ENCODE data around the gene HMG20A. TPM values are rescaled to one million over a fixed set of nuclear protein-coding genes. Genes with fewer than 3 reads are reported as not detected.

Gene HMG20A
- total and polyA plus RNA-seq, 9 of the 15 experiments (the other 6 are each of a cell fraction or from before 2014, with no cell fraction given): 25.0 to 68.1 (median 38.9) TPM

GRCh38 chr15:77418966-77419835 lies 1.5 kb upstream of the HMG20A start (continued):
- TF ChIP-seq KLF6 (CRISPR knock-in tag; IDR thresholded peaks at IDR 0.05; ENCODE audit: borderline replicate concordance): no peak
- TF ChIP-seq NEUROD1 (IDR thresholded peaks at IDR 0.05; ENCODE audit: borderline replicate concordance, low read depth, low read length, partially characterized antibody): no peak
- no peak for TF ChIP-seq ZNF592 (IDR thresholded peaks at IDR 0.05)
- TF ChIP-seq RERE (CRISPR knock-in tag; IDR thresholded peaks at IDR 0.05; ENCODE audit: borderline replicate concordance): 0 out of 2 replicates have a peak, but pooled peaks have one; percentile 78
- no peak for TF ChIP-seq ZNF253 (CRISPR knock-in tag; conservative IDR thresholded peaks at IDR 0.05)
- no peak for TF ChIP-seq CHD2 (IDR thresholded peaks at IDR 0.05; ENCODE audit: low read depth, low read length)
- no peak for TF ChIP-seq KDM5B (IDR thresholded peaks at IDR 0.05; ENCODE audit: insufficient replicate concordance, low read depth, low read length)
- no peak for TF ChIP-seq ZNF280B (CRISPR knock-in tag; IDR thresholded peaks at IDR 0.05)
- no peak for TF ChIP-seq SMARCE1 (IDR thresholded peaks at IDR 0.05)
- TF ChIP-seq HNRNPLL (IDR thresholded peaks at IDR 0.05; ENCODE audit: low read depth, low read length, poor library complexity, severe bottlenecking): no peak
- TF ChIP-seq NR2F6 (CRISPR knock-in tag; IDR thresholded peaks at IDR 0.05): no peak
- no peak for TF ChIP-seq ZNF133 (CRISPR knock-in tag; IDR thresholded peaks at IDR 0.05)
- no peak for TF ChIP-seq ADNP (tag; IDR thresholded peaks at IDR 0.05)
- TF ChIP-seq ARHGAP35 (IDR thresholded peaks at IDR 0.05; ENCODE audit: partially characterized antibody): no peak
- no peak for TF ChIP-seq POLR3A (IDR thresholded peaks at IDR 0.05; ENCODE audit: borderline replicate concordance, extremely low read depth, insufficient read depth, insufficient read length)
- no peak for TF ChIP-seq CBFA2T3 (IDR thresholded peaks at IDR 0.05)
